ENCODE data around the gene CCDC92B.

GRCh38 chr17:2745317-2746037 lies 4.0 kb downstream of the CCDC92B start:
- TF ChIP-seq EZH2 (IDR thresholded peaks at IDR 0.05; ENCODE audit: insufficient read depth, poor library complexity, severe bottlenecking) = no peak
- no peak for TF ChIP-seq EZH2phosphoT487 (IDR thresholded peaks at IDR 0.05; ENCODE audit: insufficient read depth, low read depth)
